Activated effector memory CD4-positive, alpha-beta T cell treated with Interleukin-2 at 50 U/mL for 16 hours (primary cell): ENCODE results near the gene RMC1.
"Not testable (repeated sequence)": the region's sequence is repeated elsewhere in the genome, so short reads cannot be mapped to it uniquely, and the experiment has no call there.

ENCODE experiments used
- DNase-seq: peaks from one replicate; pipeline ENCODE4 v3.0.0-alpha.2; 2020

The RMC1 gene

DNA sequence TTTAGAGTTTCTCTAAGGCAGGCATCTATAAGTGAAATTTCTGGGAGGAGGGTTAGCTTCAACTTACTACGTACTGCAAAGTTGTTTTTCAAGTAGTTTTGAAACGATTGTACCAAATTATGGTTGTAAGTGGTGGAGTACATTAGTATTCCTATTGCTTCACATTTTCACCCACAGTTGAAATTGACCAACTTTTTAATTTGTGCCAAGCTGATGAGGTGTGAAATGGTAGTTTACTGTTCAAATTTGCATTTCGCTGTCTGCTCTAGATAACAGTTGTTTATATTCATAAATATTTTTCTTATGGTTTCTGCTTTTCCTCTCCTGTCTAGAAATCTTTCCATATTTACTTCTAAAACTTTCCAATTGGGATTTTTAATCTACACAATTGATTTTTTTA, 64.4 kb downstream of the RMC1 start:
- DNase-seq = no peak

DNA sequence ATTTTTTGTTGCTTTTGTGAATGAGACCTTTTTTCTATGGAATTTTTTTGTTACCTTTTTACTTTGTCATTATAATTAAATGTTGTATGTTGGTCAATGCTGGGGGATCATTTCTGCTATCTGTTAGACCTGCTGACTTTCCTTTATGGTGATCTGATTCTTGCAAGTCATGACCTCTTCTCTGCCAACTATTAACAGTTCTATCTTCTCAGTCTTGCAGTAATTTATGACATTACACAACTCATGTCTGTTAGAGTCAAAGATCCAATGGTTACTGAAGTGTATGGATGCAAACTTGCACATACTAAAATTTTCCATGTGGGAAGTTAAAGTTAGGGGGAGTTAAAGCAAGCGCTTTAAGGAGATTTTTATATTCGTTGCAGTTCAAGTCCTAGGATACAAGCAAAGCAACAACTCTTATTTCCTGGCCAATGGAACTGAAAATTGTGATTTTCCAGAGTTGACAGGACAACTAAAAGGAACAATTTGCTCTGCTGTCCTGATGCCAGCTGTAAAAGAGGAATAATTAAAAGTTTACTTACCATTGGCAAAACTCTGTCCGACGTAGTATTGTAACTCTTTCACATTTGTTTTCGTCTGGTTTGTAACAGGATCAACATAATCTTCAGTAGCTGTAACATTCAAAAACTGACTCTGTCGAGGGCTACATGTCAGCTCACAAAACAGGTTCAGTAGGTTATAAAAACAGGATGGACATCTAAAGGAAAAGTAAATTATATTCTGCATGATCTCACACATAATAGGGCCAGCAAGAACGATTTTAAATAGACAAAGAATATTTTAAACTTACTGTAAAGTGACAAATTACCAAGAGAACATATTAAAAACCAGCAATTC, 65.2 kb downstream of the RMC1 start:
- no peak for DNase-seq

DNA sequence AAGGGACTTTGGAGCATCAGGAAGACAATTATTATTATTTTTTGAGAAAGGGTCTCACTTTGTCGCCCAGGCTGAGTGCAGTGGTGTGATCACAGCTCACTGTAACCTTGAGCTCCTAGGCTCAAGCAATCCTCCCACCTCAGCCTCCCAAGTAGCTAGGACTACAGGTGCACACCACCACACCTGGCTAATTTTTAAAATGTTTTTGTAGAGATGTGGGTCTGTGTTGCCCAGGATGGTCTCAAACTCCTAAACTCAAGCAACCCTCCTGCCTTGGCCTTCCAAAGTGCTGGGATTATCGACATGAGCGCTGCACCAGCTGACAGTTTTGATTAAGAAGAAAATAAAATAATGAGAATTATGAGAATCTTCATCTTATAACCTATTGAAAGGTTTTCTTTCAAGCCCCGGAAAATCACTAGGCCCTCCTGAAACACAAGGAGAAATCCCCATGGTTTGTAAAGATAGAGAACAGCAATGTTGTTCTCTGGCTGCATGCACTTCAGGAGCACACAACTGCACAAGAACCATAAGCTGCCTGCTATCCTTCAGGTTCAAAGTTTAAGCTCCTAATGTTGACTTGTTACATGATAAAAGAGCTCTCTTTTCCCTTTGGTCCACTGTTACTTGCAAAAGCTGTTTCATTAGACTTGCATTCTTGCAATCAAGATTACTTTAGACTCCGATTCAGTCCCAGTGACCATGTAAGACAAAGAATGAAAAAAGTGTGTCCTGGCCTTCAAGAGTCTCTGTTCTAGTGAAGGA, 66.2 kb downstream of the RMC1 start:
- no peak for DNase-seq

DNA sequence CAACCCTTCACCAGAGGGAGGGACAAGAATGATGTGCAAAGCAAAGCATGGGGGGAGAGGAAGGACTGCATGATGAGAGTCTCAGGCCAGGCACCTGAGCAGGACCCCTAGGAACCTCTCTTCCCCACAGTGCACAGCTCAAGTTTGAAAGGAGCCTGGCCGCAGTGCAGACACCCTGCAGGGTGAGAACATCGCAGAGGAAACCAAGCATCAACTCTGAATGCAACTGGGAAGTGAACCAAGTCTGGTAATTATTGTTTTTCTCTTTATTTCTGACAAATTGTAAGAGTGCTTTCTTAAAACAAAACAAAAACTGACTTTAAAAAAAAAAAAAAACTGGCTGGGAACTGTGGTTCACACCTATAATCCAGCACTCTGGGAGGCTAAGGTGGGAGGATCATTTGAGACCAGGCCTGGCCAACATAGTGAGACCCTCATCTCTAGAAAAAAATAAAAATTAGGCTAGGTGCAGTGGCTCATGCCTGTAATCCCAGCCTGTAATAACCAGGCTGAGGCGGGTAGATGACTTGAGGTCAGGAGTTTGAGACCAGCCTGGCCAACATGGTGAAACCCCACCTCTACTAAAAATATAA, 67.7 kb downstream of the RMC1 start:
- DNase-seq = no peak

DNA sequence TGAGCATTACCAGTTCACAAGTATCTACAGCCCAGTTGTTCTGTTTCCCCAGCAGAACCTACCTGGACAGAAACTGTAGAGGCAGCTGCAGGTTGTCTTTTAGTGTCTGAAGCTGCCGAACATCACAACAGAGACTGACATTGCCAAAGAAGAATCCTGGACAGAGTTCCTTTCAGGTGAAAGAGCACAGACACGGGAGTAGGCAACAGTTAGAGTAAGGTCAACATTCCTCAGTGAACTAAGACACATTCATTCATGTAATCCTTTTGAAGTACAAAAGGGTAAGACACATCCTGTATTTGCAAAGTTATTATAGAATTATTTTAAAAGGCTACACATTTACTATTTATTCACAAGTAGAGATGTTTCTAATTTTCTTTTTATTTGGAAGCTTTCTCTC, 68.7 kb downstream of the RMC1 start:
- no peak for DNase-seq

DNA sequence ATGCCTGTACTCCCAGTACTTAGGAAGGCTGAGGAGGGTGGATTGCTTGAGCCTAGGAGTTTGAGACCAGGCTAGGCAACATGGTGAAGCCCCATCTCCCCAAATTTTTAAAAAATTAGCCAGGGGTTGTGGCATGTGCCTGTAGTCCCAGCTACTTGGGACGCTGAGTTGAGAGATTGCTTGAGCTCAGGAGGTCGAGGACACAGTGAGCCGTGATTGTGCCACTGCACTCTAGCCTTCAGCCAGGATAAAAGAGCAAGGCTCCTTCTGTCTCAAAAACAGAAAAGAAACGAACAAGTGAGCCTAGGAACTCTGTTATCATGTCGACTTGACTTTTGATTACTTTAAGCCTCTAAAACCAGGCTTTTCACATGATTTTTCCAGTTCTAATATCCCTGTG, 69.3 kb downstream of the RMC1 start:
- DNase-seq = no peak

DNA sequence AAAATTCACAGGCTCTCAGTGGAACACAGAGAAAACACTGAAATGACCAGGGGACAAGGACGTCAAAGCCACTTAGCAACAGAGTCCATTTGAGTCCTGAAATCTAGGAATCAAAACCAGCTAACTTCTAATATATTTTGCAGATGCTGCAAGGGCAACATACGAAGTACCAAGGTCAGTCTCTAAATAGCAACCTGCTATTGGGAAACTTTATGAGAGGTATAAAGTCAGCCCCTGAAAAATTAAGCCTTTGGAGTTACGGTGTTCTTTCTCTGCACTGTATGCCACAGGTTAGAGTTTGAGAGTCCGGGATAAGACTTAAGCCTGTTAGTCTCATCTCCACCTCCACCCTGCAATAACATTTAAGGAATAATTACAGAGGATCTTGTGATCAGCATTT, 69.7 kb downstream of the RMC1 start:
- DNase-seq = no peak

DNA sequence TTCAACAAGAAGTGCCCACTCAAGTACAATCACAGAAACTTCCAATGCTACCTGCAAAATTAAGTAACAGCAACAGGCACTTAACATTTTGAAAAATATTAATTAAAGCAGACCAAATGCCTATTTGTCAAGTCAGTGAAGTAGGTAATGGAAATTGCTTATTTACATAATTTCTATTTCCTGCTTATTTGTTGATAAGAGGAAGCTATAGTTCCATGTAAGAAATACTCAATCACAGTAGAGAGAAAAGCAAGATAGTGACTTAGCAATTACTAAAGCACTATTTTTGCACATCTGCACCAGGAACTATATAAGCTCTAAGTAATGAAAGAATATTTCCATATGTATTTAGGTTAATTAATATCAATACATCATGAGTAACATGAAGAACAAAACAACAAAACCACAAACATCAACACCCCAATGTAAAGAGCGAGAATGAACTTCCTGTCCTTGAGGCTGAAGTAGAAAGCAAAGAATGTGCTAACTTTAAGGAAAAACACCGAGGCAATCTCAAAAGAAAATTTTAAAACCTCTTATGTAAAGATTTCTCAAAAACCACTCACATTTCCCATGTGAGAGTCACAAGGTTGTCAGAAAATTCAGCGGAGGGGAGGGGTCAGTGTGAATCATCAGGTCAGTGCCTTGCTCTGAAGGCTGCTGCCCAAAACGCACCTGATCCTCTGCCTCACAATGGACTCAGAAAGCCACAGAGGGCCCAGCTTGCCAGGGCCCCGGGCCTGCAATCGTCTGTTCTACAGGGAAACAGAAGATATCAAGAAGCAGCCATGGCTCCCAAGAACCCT, 70.5 kb downstream of the RMC1 start:
- DNase-seq = peak; percentile 25

DNA sequence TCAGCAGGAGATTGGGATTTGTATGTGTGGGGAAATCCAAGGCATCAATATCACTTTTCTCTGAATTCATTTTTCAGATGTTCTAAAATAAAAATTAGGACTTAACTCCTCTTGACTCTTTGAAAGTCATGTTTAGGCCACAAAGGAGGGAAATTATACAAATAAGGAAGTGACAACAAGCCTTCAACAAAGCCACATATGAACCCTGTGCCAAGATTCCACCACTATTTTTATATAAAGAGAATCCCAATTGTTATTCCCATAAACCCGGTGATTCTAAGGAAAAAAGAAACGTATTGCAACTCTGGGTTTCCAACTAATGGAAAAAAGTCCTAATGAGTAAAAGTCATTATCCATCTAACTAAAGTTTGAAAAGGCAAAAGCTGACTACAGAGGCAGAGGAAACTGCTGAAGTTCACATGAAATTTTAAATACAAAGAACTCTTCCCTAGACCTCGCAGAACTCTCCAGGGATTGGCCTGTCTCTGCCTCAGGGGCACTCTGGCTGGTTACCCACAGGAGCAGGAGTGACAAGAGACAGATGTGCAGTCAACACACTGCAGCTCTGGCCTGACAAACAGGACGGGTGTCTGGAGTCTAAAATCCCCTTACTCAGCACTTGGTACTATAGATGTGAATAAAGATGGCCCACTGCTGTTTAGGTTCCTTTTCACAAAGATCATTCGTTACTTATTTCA, 71.4 kb downstream of the RMC1 start:
- no peak for DNase-seq

DNA sequence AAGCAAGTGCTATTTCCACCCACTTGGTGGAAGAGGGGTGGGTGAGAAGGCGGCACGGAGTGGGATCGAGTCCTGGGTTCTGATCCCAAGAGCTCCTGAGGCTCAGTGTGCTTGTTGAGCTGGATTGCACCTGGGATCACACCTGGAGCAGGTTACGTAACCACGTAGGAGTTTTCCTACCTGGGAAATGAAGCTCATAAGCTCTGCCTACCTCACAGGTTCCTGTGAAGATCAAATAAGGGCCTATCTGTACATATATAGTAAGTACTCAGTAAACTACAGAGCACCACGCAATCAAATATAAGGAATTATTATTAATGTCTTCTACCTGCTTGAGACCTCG, 72.0 kb downstream of the RMC1 start:
- no peak for DNase-seq

DNA sequence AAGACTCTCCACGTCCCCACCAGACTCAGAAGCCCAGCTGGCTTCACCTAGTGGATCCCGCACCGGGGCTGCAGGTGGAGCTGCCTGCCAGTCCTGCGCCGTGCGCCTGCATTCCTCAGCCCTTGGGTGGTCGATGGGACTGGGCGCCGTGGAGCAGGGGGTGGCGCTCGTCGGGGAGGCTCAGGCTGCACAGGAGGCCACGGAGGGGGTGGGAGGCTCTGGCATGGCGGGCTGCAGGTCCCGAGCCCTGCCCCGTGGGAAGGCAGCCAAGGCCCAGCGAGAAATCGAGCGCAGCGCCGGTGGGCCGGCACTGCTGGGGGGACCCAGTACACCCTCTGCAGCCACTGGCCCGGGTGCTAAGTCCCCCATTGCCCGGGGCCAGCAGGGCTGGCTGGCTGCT, 74.2 kb downstream of the RMC1 start:
- DNase-seq = not testable (repeated sequence)

DNA sequence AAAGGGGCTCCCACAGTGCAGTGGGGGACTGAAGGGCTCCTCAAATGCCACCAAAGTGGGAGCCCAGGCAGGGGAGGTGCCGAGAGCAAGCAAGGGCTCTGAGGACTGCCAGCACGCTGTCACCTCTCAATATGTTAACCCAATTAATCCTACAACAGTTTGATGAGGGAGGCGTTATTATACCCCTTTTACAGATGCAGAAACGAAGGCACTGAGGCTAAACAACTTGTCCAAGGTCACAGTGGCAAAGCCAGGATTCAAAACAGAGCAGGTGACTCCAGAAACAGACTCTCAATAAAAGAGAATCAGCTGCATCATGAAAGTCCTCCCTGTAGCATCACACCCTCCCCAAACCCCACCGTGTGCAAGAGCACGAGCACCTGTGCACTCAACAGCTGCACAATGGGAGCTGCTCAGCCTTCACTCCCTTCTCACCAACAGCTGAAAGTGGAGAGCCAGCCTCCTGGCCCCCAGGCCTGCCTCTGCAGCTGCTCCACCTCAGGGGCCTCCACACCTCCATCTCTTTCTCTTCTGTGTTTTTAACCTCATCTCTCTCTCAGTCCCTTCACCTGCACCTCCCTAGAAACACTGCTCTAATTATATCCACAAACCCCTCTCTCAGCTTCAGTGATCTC, 74.9 kb downstream of the RMC1 start:
- no peak for DNase-seq

DNA sequence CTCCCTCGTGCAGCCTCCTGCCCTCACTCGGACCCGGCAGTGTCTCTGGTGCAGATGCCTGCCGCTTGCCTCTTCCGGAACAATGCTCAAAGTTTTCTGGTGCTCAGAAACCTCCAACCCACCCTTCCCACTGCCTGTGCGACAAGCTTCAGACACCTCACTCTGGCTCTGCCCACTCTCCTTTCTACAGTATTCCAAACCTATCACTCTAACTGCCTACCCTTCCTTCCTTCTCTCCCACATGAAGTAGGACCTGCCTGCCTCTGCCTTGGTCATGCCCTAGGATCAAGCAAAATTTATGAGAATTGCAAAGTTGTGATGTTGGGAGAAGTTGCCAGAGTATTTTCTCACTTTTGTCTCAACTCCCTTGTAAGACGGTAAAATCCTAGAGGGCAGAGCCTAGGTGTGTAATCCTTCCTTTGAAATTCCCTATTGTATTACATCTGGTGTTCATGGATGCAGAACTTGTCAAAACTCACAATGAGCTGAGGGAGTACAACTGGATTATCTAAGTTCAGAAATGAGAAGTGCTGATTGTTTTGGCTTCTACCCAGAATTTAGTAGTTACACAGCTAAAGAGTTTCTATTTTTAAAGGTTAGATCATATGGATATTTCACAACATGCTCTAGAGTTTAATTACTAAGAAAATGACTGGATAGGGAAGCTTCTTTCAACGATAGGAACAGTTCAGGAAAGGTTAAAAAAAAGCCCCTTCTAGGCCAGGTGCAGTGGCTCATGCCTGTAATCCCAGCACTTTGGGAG, 75.8 kb downstream of the RMC1 start:
- no peak for DNase-seq

DNA sequence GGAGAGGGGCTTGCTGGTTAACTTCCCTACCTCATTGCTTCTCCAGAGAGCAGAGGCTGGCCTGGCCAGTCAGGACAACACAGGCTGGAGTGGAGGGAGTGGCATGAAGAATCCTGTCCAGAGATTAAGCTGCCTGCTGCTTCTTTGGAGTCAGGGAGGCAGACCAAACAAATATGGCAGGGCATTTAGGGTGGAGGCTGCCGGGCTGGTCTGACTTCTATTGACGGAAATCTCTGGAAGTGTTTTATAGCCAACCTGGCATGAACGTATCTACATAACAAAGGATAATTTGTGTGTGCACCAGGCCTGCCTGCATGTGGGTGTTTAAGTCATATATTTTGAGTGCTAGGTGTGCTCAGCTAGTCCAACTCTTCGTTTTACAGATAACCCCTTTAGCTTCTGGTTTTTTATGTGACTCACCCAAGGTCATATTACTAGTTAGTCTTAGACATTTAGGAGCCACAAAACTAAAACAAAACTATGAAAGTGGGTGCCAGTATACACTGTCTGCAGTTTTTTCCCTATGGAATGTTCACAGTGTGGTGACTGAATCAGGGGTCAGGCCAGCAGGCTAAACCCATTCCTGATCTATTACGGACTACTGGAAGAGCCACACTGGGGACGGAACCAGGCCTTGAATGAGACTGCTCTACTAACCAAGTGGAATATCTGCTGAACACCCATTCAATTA, 77.5 kb downstream of the RMC1 start:
- DNase-seq = no peak
